SK-N-SH treated with all-trans-retinoic acid at 6 μM for 48 hours (cell line): Measurements from ENCODE around the gene TUB.

Experiments
- ARNTL ChIP-seq: fragments of 450-650 bp; formaldehyde crosslinking; IDR thresholded peaks from 2 replicates; pipeline ENCODE4 v1.5.0; 2020; ENCODE audit warnings: low read depth, mild to moderate bottlenecking, moderate library complexity, borderline replicate concordance
- CREB5 ChIP-seq: fragments of 250-450 bp; sonication (Bioruptor Pico); IDR thresholded peaks from 2 replicates; pipeline ENCODE4 v1.5.1; 2020; ENCODE audit warnings: low read depth, mild to moderate bottlenecking, moderate library complexity
- ESRRG ChIP-seq: fragments of 250-450 bp; sonication (Bioruptor Pico); IDR thresholded peaks from 2 replicates; pipeline ENCODE4 v1.6.1; 2021; ENCODE audit warnings: mild to moderate bottlenecking
- ISL1 ChIP-seq: fragments of 250-450 bp; sonication (Bioruptor Pico); IDR thresholded peaks from 2 replicates; pipeline ENCODE4 v2.1.2; 2022; ENCODE audit warnings: mild to moderate bottlenecking, moderate library complexity
- PATZ1 ChIP-seq: fragments of 250-450 bp; sonication (Bioruptor Pico); IDR thresholded peaks from 2 replicates; pipeline ENCODE4 v1.8.0; 2020; ENCODE audit warnings: mild to moderate bottlenecking, moderate library complexity, borderline replicate concordance
- PPARA ChIP-seq: fragments of 250-450 bp; sonication (Bioruptor Pico); IDR thresholded peaks from 2 replicates; pipeline ENCODE4 v1.5.0; 2020; ENCODE audit warnings: mild to moderate bottlenecking, borderline replicate concordance
- RARB ChIP-seq: fragments of 250-450 bp; sonication (Bioruptor Pico); IDR thresholded peaks from 2 replicates; pipeline ENCODE4 v1.8.0; 2021; ENCODE audit warnings: mild to moderate bottlenecking, moderate library complexity
- SNAI2 ChIP-seq: fragments of 250-450 bp; sonication (Bioruptor Pico); IDR thresholded peaks from 2 replicates; pipeline ENCODE4 v1.5.0; 2020; ENCODE audit warnings: mild to moderate bottlenecking, moderate library complexity
- TCF4 ChIP-seq: fragments of 250-450 bp; sonication (Bioruptor Pico); IDR thresholded peaks from 2 replicates; pipeline ENCODE4 v1.8.0; 2021; ENCODE audit warnings: mild to moderate bottlenecking, moderate library complexity, borderline replicate concordance
- TOX ChIP-seq: fragments of 250-450 bp; sonication (Bioruptor Pico); IDR thresholded peaks from 2 replicates; pipeline ENCODE4 v1.8.0; 2021; ENCODE audit warnings: mild to moderate bottlenecking, moderate library complexity, borderline replicate concordance
- ZFP3 ChIP-seq: fragments of 250-450 bp; sonication (Bioruptor Pico); IDR thresholded peaks from 2 replicates; pipeline ENCODE4 v1.5.0; 2020; ENCODE audit warnings: mild to moderate bottlenecking, moderate library complexity
- ZNF565 ChIP-seq: fragments of 450-650 bp; formaldehyde crosslinking; conservative IDR thresholded peaks from 2 replicates; pipeline ENCODE4 v1.5.0; 2020; ENCODE audit warnings: low read depth, mild to moderate bottlenecking, moderate library complexity
- ZNF70 ChIP-seq: fragments of 450-650 bp; formaldehyde crosslinking; IDR thresholded peaks from 2 replicates; pipeline ENCODE4 v1.5.0; 2020; ENCODE audit warnings: mild to moderate bottlenecking, moderate library complexity
- TF ChIP-seq, protein P1 (sequence below): fragments of 250-450 bp; sonication (Bioruptor Pico); IDR thresholded peaks from 2 replicates; pipeline ENCODE4 v1.5.0; 2020; ENCODE audit warnings: mild to moderate bottlenecking, moderate library complexity

- TF ChIP-seq ZFP3 (CRISPR knock-in tag) (no peak), ZNF70 (CRISPR knock-in tag) (no peak), CREB5 (CRISPR knock-in tag) (no peak), PATZ1 (CRISPR knock-in tag) (no peak), ARNTL (CRISPR knock-in tag) (no peak), ISL1 (CRISPR knock-in tag) (no peak), ZNF565 (no peak), ESRRG (CRISPR knock-in tag) (no peak), TOX (CRISPR knock-in tag) (no peak), RARB (CRISPR knock-in tag) (no peak), PPARA (CRISPR knock-in tag) (no peak), SNAI2 (CRISPR knock-in tag) (no peak), TCF4 (CRISPR knock-in tag) (no peak)
- TF ChIP-seq, protein P1, sequence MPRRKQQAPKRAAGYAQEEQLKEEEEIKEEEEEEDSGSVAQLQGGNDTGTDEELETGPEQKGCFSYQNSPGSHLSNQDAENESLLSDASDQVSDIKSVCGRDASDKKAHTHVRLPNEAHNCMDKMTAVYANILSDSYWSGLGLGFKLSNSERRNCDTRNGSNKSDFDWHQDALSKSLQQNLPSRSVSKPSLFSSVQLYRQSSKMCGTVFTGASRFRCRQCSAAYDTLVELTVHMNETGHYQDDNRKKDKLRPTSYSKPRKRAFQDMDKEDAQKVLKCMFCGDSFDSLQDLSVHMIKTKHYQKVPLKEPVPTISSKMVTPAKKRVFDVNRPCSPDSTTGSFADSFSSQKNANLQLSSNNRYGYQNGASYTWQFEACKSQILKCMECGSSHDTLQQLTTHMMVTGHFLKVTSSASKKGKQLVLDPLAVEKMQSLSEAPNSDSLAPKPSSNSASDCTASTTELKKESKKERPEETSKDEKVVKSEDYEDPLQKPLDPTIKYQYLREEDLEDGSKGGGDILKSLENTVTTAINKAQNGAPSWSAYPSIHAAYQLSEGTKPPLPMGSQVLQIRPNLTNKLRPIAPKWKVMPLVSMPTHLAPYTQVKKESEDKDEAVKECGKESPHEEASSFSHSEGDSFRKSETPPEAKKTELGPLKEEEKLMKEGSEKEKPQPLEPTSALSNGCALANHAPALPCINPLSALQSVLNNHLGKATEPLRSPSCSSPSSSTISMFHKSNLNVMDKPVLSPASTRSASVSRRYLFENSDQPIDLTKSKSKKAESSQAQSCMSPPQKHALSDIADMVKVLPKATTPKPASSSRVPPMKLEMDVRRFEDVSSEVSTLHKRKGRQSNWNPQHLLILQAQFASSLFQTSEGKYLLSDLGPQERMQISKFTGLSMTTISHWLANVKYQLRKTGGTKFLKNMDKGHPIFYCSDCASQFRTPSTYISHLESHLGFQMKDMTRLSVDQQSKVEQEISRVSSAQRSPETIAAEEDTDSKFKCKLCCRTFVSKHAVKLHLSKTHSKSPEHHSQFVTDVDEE: no peak
Observed at GRCh38 chr11:8098879-8099278, 17.9 kb downstream of the TUB start.
